Astrocyte of the spinal cord (primary cell): Measurements from ENCODE around the gene MAGEB17.
"Not testable (repeated sequence)": the region's sequence is repeated elsewhere in the genome, so short reads cannot be mapped to it uniquely, and the experiment has no call there.

Experiments used
- DNase-seq: peaks from one replicate; pipeline ENCODE4 v3.0.0; 2011; ENCODE audit warnings: low read depth, low spot score
- H3K4me3 ChIP-seq: 2 replicates; pipeline ENCODE4 v1.5.1; 2011; ENCODE audit warnings: low read depth, mild to moderate bottlenecking, low read length, moderate library complexity
- in situ Hi-C: cut with HindIII; loops from 2 replicates; pipeline ENCODE4 v1.10.0; 2017; ENCODE audit warnings: low sequenced_read_pairs
- TF ChIP-seq, protein P1 (sequence below): IDR thresholded peaks from 2 replicates; pipeline ENCODE4 v1.5.1; 2012; ENCODE audit warnings: low read depth, mild to moderate bottlenecking, low read length, inconsistent platforms

Gene MAGEB17

DNA sequence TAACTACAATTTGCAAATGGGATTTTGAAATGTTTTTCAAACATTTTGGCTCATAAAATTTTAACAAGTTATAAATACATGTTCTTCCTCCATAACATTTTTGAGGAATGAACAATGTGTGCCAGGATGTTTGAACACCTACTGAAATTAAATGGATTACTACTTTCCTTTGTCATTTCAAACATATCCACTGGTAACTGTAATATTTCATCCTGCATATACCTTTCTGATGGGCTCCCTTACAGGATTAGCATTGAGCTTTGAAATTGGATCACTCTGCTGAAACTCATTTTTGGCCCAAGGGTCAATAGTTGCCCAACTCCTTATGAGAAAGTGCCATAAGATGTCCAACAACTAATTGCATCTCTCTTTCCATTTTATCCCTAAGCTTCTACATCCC is 26.3 kb upstream of the MAGEB17 start:
- H3K4me3 ChIP-seq = no peak overlapping the region
- in situ Hi-C loops = no loop called here
- no peak for DNase-seq
- TF ChIP-seq, protein P1, sequence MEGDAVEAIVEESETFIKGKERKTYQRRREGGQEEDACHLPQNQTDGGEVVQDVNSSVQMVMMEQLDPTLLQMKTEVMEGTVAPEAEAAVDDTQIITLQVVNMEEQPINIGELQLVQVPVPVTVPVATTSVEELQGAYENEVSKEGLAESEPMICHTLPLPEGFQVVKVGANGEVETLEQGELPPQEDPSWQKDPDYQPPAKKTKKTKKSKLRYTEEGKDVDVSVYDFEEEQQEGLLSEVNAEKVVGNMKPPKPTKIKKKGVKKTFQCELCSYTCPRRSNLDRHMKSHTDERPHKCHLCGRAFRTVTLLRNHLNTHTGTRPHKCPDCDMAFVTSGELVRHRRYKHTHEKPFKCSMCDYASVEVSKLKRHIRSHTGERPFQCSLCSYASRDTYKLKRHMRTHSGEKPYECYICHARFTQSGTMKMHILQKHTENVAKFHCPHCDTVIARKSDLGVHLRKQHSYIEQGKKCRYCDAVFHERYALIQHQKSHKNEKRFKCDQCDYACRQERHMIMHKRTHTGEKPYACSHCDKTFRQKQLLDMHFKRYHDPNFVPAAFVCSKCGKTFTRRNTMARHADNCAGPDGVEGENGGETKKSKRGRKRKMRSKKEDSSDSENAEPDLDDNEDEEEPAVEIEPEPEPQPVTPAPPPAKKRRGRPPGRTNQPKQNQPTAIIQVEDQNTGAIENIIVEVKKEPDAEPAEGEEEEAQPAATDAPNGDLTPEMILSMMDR = no peak

DNA sequence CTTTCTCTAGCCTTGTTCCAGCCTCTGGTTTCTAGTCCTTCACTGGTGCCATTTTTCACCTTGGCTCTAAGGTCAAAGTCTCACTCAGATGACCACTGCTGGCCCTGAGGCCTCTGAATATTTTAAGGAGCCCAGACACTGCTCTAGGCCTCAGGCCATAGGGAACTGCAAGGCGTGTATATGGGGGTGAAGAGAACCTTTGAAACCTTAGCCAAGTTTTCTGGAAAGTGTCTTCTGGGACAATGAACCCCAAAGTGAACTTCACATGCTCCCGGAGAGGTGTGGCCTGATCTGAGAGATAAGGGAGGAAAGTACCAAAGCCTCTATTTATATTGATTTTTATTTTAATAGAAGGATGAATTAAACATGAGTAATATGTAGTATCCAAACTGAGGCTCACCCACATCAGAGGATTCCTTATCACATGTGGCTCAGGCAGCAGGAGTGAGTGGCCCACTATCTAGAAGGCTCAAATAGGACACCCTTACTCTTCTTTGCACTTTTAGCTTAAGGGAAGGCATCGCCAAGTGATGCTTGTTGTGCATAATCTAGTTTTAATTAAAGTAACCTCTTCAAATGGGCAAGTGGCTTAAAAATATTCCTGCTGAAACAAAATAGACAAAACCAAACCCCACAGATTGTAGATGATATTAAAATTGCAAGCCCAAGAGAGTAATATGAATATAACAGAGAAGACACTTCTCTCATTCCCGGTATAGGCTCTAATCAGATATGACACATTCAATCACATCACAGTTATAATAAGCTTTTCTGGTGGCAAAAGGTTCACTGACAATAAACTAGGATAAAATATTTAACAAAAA is 25.6 kb upstream of the MAGEB17 start:
- TF ChIP-seq, protein P1 = no peak
- no peak for DNase-seq
- in situ Hi-C loops = no loop called here
- H3K4me3 ChIP-seq = no peak overlapping the region

DNA sequence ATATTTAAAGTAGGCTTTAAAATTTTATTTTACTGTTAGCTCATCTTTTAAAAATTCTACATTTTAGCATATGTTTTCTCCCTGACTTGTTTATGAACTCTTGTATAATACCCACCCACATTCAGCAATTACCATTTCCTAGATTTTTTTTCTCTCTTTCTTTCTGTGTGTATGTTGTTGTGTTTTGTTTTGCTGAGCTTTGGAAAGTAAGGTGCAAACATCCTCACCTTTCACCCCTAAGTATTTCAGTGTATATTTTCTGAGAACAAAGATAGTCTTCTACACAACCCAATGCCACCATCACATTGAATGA is 25.1 kb upstream of the MAGEB17 start:
- in situ Hi-C loops = no loop called here
- H3K4me3 ChIP-seq = no peak overlapping the region

DNA sequence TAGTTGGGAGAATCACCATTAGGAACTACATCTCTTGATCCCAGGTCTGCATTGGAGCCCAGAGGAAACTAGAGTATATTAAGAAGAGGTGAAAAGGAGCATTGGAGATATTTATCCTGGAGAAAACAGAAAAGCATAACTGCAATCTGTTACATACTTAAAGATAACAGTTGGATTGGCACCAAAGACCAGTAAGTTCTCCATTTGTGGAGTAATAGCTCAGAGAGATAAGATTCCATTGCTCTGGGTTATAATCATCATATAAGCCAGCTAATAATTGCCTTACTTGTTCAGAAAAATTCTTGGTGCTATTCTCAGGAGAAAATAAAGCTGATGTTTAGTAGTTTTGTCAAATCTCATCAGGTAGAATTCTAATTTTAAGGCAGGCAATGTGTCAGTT is 23.3 kb upstream of the MAGEB17 start:
- TF ChIP-seq, protein P1 = no peak
- DNase-seq = no peak
- in situ Hi-C loops = no loop called here
- no peak overlapping the region for H3K4me3 ChIP-seq

More for the DNA sequence above, 25.1 kb upstream of the MAGEB17 start:
- DNase-seq = no peak
- TF ChIP-seq, protein P1 = no peak

DNA sequence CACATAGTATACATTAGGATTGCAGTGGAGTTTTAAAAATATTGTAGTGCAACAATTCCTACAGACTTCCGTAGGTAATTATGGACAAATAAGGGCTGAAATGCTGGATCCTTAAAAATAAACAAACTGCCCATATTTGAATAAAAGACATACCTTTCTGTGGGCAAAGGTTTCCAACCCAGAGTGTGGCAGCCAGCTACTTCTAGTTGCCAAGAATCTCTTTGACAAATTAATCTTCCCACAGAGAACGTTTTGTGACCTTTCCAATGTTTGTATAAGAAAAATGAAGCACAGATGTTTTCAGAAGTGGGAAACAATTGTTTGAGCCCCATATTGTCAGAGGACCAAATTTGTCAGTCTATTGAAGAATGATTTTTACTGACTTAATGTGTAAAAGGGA is 22.9 kb upstream of the MAGEB17 start:
- TF ChIP-seq, protein P1 = no peak
- in situ Hi-C loops = no loop called here
- DNase-seq = no peak
- H3K4me3 ChIP-seq = no peak overlapping the region

- DNase-seq, H3K4me3 ChIP-seq, in situ Hi-C loops: not testable (repeated sequence)
These were observed 22.2 kb upstream of the MAGEB17 start for GRCh38 chrX:16145093-16145492.

- TF ChIP-seq, protein P1 = no peak
- in situ Hi-C loops = no loop called here
- H3K4me3 ChIP-seq = no peak overlapping the region
- DNase-seq = no peak
These were observed 21.6 kb upstream of the MAGEB17 start for GRCh38 chrX:16145656-16146055.
